HepG2 (cell line): ENCODE data around the gene SASS6.

ENCODE experiments used
- ARNT ChIP-seq: fragments of 450-650 bp; IDR thresholded peaks from 2 replicates; pipeline ENCODE4 v1.6.1; 2017
- CC2D1A ChIP-seq: sonication (generic); formaldehyde crosslinking; IDR thresholded peaks from 2 replicates; pipeline ENCODE4 v1.8.1; 2023; ENCODE audit warnings: mild to moderate bottlenecking, missing genetic modification reagents
- CREM ChIP-seq, 2 experiments: sonication (generic) in 1 of 2; formaldehyde crosslinking in 1 of 2; IDR thresholded peaks; 2 replicates each; pipeline versions ENCODE4 v1.4.0 to v1.6.1; 2016 to 2020; ENCODE audit warnings: antibody characterized with exemption in 1 of 2, mild to moderate bottlenecking in 1 of 2, missing genetic modification reagents in 1 of 2
- CTCF ChIP-seq: sonication (generic); formaldehyde crosslinking; IDR thresholded peaks from 2 replicates; pipeline ENCODE4 v1.5.0; 2020; ENCODE audit warnings: mild to moderate bottlenecking, missing genetic modification reagents, moderate library complexity
- GTF2F1 ChIP-seq: fragments of 150-350 bp; IDR thresholded peaks from 2 replicates; pipeline ENCODE4 v1.6.1; 2014; ENCODE audit warnings: low read length
- HOMEZ ChIP-seq: IDR thresholded peaks from 2 replicates; pipeline ENCODE4 v1.6.1; 2016; ENCODE audit warnings: low read depth
- KDM5A ChIP-seq: fragments of 200-600 bp; sonication (generic); IDR thresholded peaks from 2 replicates; pipeline ENCODE4 v1.7.0; 2018; ENCODE audit warnings: antibody characterized with exemption, mild to moderate bottlenecking, low read length, borderline replicate concordance
- MTF2 ChIP-seq: sonication (generic); formaldehyde crosslinking; IDR thresholded peaks from 2 replicates; pipeline ENCODE4 v1.5.0; 2020; ENCODE audit warnings: missing genetic modification reagents, borderline replicate concordance
- PTBP1 ChIP-seq: fragments of 200-400 bp; formaldehyde crosslinking; IDR thresholded peaks from 2 replicates; pipeline ENCODE4 v1.6.1; 2018; ENCODE audit warnings: low read length, low read depth; ENCODE audit not compliant: poor library complexity, severe bottlenecking
- SMC3 ChIP-seq: IDR thresholded peaks from 2 replicates; pipeline ENCODE4 v1.6.1; 2011; ENCODE audit warnings: low read length, improper control_type of control experiment
- YY1 ChIP-seq: IDR thresholded peaks from 2 replicates; pipeline ENCODE4 v1.6.1; 2011; ENCODE audit warnings: low read length, low read depth, moderate library complexity, mild to moderate bottlenecking; ENCODE audit not compliant: insufficient read depth, insufficient replicate concordance
- ZNF800 ChIP-seq: sonication (generic); formaldehyde crosslinking; IDR thresholded peaks from 2 replicates; pipeline ENCODE4 v1.4.0; 2020; ENCODE audit warnings: missing genetic modification reagents

- TF ChIP-seq CC2D1A (no peak), CREM (IDR thresholded peaks at IDR 0.05) (no peak), CREM (CRISPR knock-in tag; IDR thresholded peaks at IDR 0.05) (no peak), SMC3 (no peak), ARNT (no peak), KDM5A (no peak), YY1 (no peak), HOMEZ (CRISPR knock-in tag) (no peak), PTBP1 (no peak), CTCF (CRISPR knock-in tag) (no peak), MTF2 (no peak), ZNF800 (CRISPR knock-in tag) (no peak), GTF2F1 (no peak)
These were observed 59.2 kb downstream of the SASS6 start for GRCh38 chr1:100073531-100073930.
